H1 (cell line): ENCODE data around the gene C9. TPM values are rescaled to one million over a fixed set of nuclear protein-coding genes. Genes with fewer than 3 reads are reported as not detected.

Source experiments
- ATF2 ChIP-seq: IDR thresholded peaks from 2 replicates; pipeline ENCODE4 v1.6.1; 2012; ENCODE audit warnings: low read length, inconsistent platforms
- polyA plus RNA-seq, 7 experiments: library from polyadenylated mRNA; depleted of rRNA in 3 of 7; stranded (reverse) in 5 of 7; unstranded in 2 of 7; fragments of >200 nt in 5 of 7; fragments of 200-250 nt in 2 of 7; gene quantifications; 1 replicate in 5 of 7; 2 replicates in 1 of 7; 4 replicates in 1 of 7; pipeline versions ENCODE4 v1.2.1 to v1.2.3, GENCODE V29; 2011 to 2013; ENCODE audit warnings: missing spikeins in 2 of 7, mixed read lengths in 2 of 7
- total RNA-seq: library from RNA; stranded (reverse); fragmentation: NEBNext Ultra II Directional; extraction: Animal tissue kit (Norgen Biotek cat#: 25700); gene quantifications from 2 replicates; pipeline ENCODE4 v1.2.1, GENCODE V29; 2021

C9 gene
- total and polyA plus RNA-seq, 2 of the 8 experiments (the other 6 are each of a cell fraction or from before 2014, with no cell fraction given), result not detected

DNA sequence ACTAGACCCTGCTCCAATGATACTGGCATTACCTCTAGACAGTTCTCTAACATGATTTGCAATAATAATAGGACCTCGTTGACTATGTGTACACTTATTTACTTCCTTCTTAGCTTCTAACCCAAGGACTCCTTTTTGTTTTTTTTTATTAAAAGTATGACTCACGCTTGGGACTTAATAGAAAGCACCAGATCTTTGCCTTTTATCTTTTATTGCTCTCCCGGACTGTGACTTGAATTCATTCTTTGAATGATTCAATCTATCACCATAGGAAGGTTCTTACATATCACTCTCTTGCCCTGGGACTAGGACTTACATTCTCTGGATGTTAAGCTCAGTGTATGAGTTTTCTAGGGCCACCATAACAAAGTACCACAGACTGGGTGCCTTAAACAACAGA lies 9.0 kb downstream of the C9 start (continued):
- TF ChIP-seq ATF2, result no peak
